HUDEP-2 (cell line): ENCODE data around the gene RSBN1L.

Source experiments
- DNase-seq, 76 experiments: peaks; one replicate each; lab custom pipeline; 2025; ENCODE audit not compliant: unreplicated experiment in 76 of 76; lab: John Stamatoyannopoulos, UW

RSBN1L gene

GRCh38 chr7:77727936-77728701 is 31.9 kb downstream of the RSBN1L start:
- peak in 71 of 76 experiments; percentile 11 to 85 (median 57) for DNase-seq

GRCh38 chr7:77729574-77730348 is 33.5 kb downstream of the RSBN1L start:
- no peak for DNase-seq

- DNase-seq: no peak
Observed at GRCh38 chr7:77731716-77732115, 35.5 kb downstream of the RSBN1L start.

GRCh38 chr7:77734659-77735421 is 38.6 kb downstream of the RSBN1L start:
- DNase-seq: peak in 3 of 76 experiments; percentile 7 to 20 (median 9)

GRCh38 chr7:77735457-77735856 is 39.2 kb downstream of the RSBN1L start:
- no peak for DNase-seq

- no peak for DNase-seq
Observed at GRCh38 chr7:77736991-77737390, 40.7 kb downstream of the RSBN1L start.

GRCh38 chr7:77738382-77738781 is 42.1 kb downstream of the RSBN1L start:
- no peak for DNase-seq

GRCh38 chr7:77738871-77739270 is 42.6 kb downstream of the RSBN1L start:
- DNase-seq: no peak

- no peak for DNase-seq
Observed at GRCh38 chr7:77740257-77740656, 44.0 kb downstream of the RSBN1L start.

- no peak for DNase-seq
Observed at GRCh38 chr7:77743518-77743917, 47.3 kb downstream of the RSBN1L start.

GRCh38 chr7:77745746-77746145 is 49.5 kb downstream of the RSBN1L start:
- no peak for DNase-seq

GRCh38 chr7:77746164-77746823 is 50.0 kb downstream of the RSBN1L start:
- no peak for DNase-seq

- DNase-seq: no peak
Observed at GRCh38 chr7:77746824-77747165, 50.5 kb downstream of the RSBN1L start.

GRCh38 chr7:77747178-77747577 is 50.9 kb downstream of the RSBN1L start:
- no peak for DNase-seq

GRCh38 chr7:77747718-77748117 is 51.5 kb downstream of the RSBN1L start:
- no peak for DNase-seq

GRCh38 chr7:77752016-77752415 is 55.8 kb downstream of the RSBN1L start:
- DNase-seq: peak in 25 of 76 experiments; percentile 5 to 57 (median 17)

GRCh38 chr7:77753173-77753572 is 56.9 kb downstream of the RSBN1L start:
- no peak for DNase-seq

- no peak for DNase-seq
Observed at GRCh38 chr7:77757589-77757988, 61.3 kb downstream of the RSBN1L start.

GRCh38 chr7:77759294-77759889 is 63.1 kb downstream of the RSBN1L start:
- peak in 58 of 76 experiments; percentile 1 to 76 (median 32) for DNase-seq

- no peak for DNase-seq
Observed at GRCh38 chr7:77760809-77761453, 64.7 kb downstream of the RSBN1L start.
